ENCODE results near the gene EDC4. TPM values are rescaled to one million over a fixed set of nuclear protein-coding genes. Genes with fewer than 3 reads are reported as not detected.

Gene EDC4
- total and polyA plus RNA-seq, 9 of the 15 experiments (the other 6 are each of a cell fraction or from before 2014, with no cell fraction given) = 1.1 to 131 (median 74.0) TPM

DNA sequence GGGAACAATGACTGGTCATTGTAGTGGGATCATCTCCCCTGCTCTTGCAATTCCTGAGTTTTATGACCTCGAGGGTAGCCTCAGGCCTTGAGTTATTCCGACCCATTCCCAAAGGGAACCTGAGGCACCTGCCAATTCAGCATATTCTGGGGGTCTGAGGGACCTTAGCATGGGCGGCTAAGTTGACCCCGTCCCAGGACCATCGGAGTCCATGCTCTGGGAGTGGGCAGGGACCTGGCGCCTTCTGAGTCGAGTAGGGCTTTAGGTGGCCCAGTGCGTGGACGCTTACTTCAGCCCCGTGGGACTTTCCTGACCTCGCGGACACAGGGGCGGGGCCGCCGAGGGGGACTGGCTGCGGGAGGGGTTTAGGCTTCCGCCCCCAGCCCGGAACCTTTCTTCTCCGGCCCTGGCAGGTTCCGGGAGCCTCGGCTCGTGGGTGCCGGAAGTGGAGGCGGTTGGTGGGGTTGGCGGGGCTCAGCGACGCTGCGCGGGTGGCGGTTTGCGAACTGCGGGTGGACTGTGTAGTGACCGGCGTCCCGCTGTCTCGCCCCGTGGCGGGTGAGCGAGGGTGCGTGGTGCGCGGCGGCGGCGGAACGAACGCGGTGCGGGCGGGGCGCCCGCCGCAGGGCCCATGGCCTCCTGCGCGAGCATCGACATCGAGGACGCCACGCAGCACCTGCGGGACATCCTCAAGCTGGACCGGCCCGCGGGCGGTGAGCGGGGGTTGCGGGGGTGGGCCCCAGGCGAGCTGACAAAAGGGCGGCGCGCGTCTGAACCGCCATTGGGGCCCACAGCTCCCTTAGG is at the start of gene EDC4 (continued):
- TF ChIP-seq CREB1 (IDR thresholded peaks at IDR 0.05) (no peak), CREB1 (CRISPR knock-in tag; IDR thresholded peaks at IDR 0.05) (peak; percentile 62; the same call in 1 of the 2 replicates), C11orf30 (IDR thresholded peaks at IDR 0.05; ENCODE audit: low read depth) (peak; percentile 90), HMGN3 (IDR thresholded peaks at IDR 0.05; ENCODE audit: borderline replicate concordance, extremely low read depth, insufficient read length, low read depth, low read length) (peak; percentile 91), U2AF1 (optimal IDR thresholded peaks at IDR 0.05; ENCODE audit: low read depth, low read length) (peak; percentile 94), ZBTB7A (IDR thresholded peaks at IDR 0.05; ENCODE audit: borderline replicate concordance, control insufficient read depth, low read depth, low read length) (peak; percentile 89; the same call in 1 of the 2 replicates), POLR2A (conservative IDR thresholded peaks at IDR 0.05) (peak; percentile 84), MTA3 (IDR thresholded peaks at IDR 0.05; ENCODE audit: borderline replicate concordance) (peak; percentile 76; the same call in 1 of the 2 replicates), HDAC1 (IDR thresholded peaks at IDR 0.05) (peak in 1 of 2 experiments; percentile 81; a peak in 2 of 4 replicates), ZBTB1 (CRISPR knock-in tag; IDR thresholded peaks at IDR 0.05; ENCODE audit: borderline replicate concordance, low read depth) (peak; percentile 65), ELF1 (tag; IDR thresholded peaks at IDR 0.05) (peak; percentile 71), PML (IDR thresholded peaks at IDR 0.05; ENCODE audit: low read length) (peak; percentile 56; the same call in 1 of the 2 replicates), POLR2G (IDR thresholded peaks at IDR 0.05; ENCODE audit: low read depth, low read length) (peak; percentile 96), SP1 (CRISPR knock-in tag; IDR thresholded peaks at IDR 0.05) (peak; percentile 97), HDAC6 (IDR thresholded peaks at IDR 0.05; ENCODE audit: low read depth, low read length) (no peak), MAFG (tag; conservative IDR thresholded peaks at IDR 0.05) (peak; percentile 47; the same call in 1 of the 2 replicates), ZNF707 (CRISPR knock-in tag; conservative IDR thresholded peaks at IDR 0.05) (0 out of 2 replicates have a peak, but pooled peaks have one; percentile 16), SOX6 (IDR thresholded peaks at IDR 0.05) (peak; percentile 64)
- TF ChIP-seq, protein P1, sequence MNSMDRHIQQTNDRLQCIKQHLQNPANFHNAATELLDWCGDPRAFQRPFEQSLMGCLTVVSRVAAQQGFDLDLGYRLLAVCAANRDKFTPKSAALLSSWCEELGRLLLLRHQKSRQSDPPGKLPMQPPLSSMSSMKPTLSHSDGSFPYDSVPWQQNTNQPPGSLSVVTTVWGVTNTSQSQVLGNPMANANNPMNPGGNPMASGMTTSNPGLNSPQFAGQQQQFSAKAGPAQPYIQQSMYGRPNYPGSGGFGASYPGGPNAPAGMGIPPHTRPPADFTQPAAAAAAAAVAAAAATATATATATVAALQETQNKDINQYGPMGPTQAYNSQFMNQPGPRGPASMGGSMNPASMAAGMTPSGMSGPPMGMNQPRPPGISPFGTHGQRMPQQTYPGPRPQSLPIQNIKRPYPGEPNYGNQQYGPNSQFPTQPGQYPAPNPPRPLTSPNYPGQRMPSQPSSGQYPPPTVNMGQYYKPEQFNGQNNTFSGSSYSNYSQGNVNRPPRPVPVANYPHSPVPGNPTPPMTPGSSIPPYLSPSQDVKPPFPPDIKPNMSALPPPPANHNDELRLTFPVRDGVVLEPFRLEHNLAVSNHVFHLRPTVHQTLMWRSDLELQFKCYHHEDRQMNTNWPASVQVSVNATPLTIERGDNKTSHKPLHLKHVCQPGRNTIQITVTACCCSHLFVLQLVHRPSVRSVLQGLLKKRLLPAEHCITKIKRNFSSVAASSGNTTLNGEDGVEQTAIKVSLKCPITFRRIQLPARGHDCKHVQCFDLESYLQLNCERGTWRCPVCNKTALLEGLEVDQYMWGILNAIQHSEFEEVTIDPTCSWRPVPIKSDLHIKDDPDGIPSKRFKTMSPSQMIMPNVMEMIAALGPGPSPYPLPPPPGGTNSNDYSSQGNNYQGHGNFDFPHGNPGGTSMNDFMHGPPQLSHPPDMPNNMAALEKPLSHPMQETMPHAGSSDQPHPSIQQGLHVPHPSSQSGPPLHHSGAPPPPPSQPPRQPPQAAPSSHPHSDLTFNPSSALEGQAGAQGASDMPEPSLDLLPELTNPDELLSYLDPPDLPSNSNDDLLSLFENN (IDR thresholded peaks at IDR 0.05; ENCODE audit: low read depth in 2 of 2, low read length in 2 of 2) = peak in 1 of 2 experiments; percentile 83; a peak in 2 of 4 replicates
- TF ChIP-seq, protein P2, sequence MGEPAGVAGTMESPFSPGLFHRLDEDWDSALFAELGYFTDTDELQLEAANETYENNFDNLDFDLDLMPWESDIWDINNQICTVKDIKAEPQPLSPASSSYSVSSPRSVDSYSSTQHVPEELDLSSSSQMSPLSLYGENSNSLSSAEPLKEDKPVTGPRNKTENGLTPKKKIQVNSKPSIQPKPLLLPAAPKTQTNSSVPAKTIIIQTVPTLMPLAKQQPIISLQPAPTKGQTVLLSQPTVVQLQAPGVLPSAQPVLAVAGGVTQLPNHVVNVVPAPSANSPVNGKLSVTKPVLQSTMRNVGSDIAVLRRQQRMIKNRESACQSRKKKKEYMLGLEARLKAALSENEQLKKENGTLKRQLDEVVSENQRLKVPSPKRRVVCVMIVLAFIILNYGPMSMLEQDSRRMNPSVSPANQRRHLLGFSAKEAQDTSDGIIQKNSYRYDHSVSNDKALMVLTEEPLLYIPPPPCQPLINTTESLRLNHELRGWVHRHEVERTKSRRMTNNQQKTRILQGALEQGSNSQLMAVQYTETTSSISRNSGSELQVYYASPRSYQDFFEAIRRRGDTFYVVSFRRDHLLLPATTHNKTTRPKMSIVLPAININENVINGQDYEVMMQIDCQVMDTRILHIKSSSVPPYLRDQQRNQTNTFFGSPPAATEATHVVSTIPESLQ (CRISPR knock-in tag; IDR thresholded peaks at IDR 0.05) = peak; percentile 87; the same call in 1 of the 2 replicates
- TF ChIP-seq, protein P3, sequence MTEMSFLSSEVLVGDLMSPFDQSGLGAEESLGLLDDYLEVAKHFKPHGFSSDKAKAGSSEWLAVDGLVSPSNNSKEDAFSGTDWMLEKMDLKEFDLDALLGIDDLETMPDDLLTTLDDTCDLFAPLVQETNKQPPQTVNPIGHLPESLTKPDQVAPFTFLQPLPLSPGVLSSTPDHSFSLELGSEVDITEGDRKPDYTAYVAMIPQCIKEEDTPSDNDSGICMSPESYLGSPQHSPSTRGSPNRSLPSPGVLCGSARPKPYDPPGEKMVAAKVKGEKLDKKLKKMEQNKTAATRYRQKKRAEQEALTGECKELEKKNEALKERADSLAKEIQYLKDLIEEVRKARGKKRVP (CRISPR knock-in tag; IDR thresholded peaks at IDR 0.05) = peak; percentile 18; the same call in 1 of the 2 replicates
